GM23338 (cell line): ENCODE results near the gene FRAS1. TPM values are rescaled to one million over a fixed set of nuclear protein-coding genes. Genes with fewer than 3 reads are reported as not detected.

Experiments used
- ATAC-seq: fragments of 200-7000 bp; cut with Tn5 transposase; 3 replicates; pipeline ENCODE4 v1.9.1; 2020
- DNase-seq: peaks from one replicate; pipeline ENCODE4 v3.0.0-alpha.2; 2015; ENCODE audit warnings: low spot score
- H2AFZ ChIP-seq: fragments of 200-600 bp; sonication (generic); 2 replicates; pipeline ENCODE4 v1.8.0; 2016; ENCODE audit warnings: antibody characterized with exemption, mild to moderate bottlenecking, moderate library complexity
- H3F3A ChIP-seq: fragments of 200-600 bp; sonication (generic); replicated peaks from 2 replicates; pipeline ENCODE4 v1.8.0; 2017; ENCODE audit warnings: antibody characterized with exemption, mixed run types, low read depth
- H3K27ac ChIP-seq: fragments of 200-600 bp; sonication (generic); 2 replicates; pipeline ENCODE4 v1.6.1; 2016; ENCODE audit warnings: low read depth
- H3K27me3 ChIP-seq: fragments of 200-600 bp; sonication (generic); 2 replicates; pipeline ENCODE4 v1.8.0; 2016; ENCODE audit warnings: mild to moderate bottlenecking, mixed run types, moderate library complexity; ENCODE audit not compliant: insufficient read depth
- H3K36me3 ChIP-seq: fragments of 200-600 bp; sonication (generic); 2 replicates; pipeline ENCODE4 v1.8.0; 2016; ENCODE audit warnings: mild to moderate bottlenecking; ENCODE audit not compliant: insufficient read depth
- H3K4me1 ChIP-seq: fragments of 200-600 bp; sonication (generic); 2 replicates; pipeline ENCODE4 v1.8.0; 2016; ENCODE audit warnings: mild to moderate bottlenecking, moderate library complexity; ENCODE audit not compliant: insufficient read depth
- H3K4me2 ChIP-seq: fragments of 200-600 bp; sonication (generic); 2 replicates; pipeline ENCODE4 v1.7.1; 2017; ENCODE audit warnings: mixed run types
- H3K4me3 ChIP-seq: fragments of 200-600 bp; sonication (generic); 2 replicates; pipeline ENCODE4 v1.6.1; 2016; ENCODE audit warnings: mixed run types
- H3K79me2 ChIP-seq: fragments of 200-600 bp; sonication (generic); replicated peaks from 2 replicates; pipeline ENCODE4 v1.8.0; 2017; ENCODE audit warnings: mild to moderate bottlenecking; ENCODE audit not compliant: insufficient read depth
- H3K9me2 ChIP-seq: fragments of 200-600 bp; sonication (generic); 2 replicates; pipeline ENCODE4 v1.8.0; 2017; ENCODE audit not compliant: insufficient read depth
- H4K20me1 ChIP-seq: fragments of 200-600 bp; sonication (generic); replicated peaks from 2 replicates; pipeline ENCODE4 v1.8.0; 2017; ENCODE audit warnings: mild to moderate bottlenecking; ENCODE audit not compliant: insufficient read depth
- H3K27ac Mint-ChIP-seq: 2 replicates; pipeline ENCODE4 v1.8.0; 2020; ENCODE audit warnings: inconsistent platforms, mild to moderate bottlenecking, moderate library complexity, mixed read lengths
- H3K27me3 Mint-ChIP-seq: 3 replicates; pipeline ENCODE4 v1.8.0; 2022; ENCODE audit warnings: low read depth, mild to moderate bottlenecking, moderate library complexity, mixed read lengths, inconsistent platforms; ENCODE audit not compliant: insufficient read depth, poor library complexity
- H3K36me3 Mint-ChIP-seq: 3 replicates; pipeline ENCODE4 v1.8.0; 2021; ENCODE audit warnings: low read depth, mild to moderate bottlenecking, inconsistent platforms, moderate library complexity, mixed read lengths
- H3K4me1 Mint-ChIP-seq: 3 replicates; pipeline ENCODE4 v1.8.0; 2020; ENCODE audit warnings: mild to moderate bottlenecking, inconsistent platforms, mixed read lengths
- H3K4me3 Mint-ChIP-seq: 3 replicates; pipeline ENCODE4 v1.8.0; 2021; ENCODE audit warnings: moderate library complexity, mild to moderate bottlenecking, inconsistent platforms, mixed read lengths
- H3K9me3 Mint-ChIP-seq: 3 replicates; pipeline ENCODE4 v1.8.0; 2020; ENCODE audit warnings: moderate library complexity, mild to moderate bottlenecking, inconsistent platforms, mixed read lengths
- POLR2AphosphoS5 ChIP-seq: IDR thresholded peaks from 2 replicates; pipeline ENCODE4 v1.6.1; 2016; ENCODE audit warnings: antibody characterized with exemption, low read depth
- REST ChIP-seq: IDR thresholded peaks from one replicate; pipeline ENCODE4 v1.6.1; 2018; ENCODE audit warnings: antibody characterized with exemption; ENCODE audit not compliant: unreplicated experiment
- ZNF462 ChIP-seq: fragments of 250-450 bp; sonication (Bioruptor Pico); IDR thresholded peaks from 2 replicates; pipeline ENCODE4 v1.5.0; 2020; ENCODE audit warnings: mild to moderate bottlenecking, moderate library complexity
- polyA plus RNA-seq: library from polyadenylated mRNA; unstranded; fragments of >200 nt; fragmentation: Nextera tagmentation; extraction: Ambion mirVana; gene quantifications from 2 replicates; pipeline ENCODE4 v1.2.1, GENCODE V29; 2016
- total RNA-seq: library from RNA; depleted of rRNA; stranded (reverse); fragments of >200 nt; shearing (Covaris generic); gene quantifications from 2 replicates; pipeline ENCODE4 v1.2.3, GENCODE V29; 2014

Gene FRAS1
- total and polyA plus RNA-seq, 2 experiments from 2014 or later: 12.4 to 108 TPM

GRCh38 chr4:78121338-78121904, 64.3 kb downstream of the FRAS1 start:
- H2AFZ ChIP-seq: no peak overlapping the region
- no peaks in the 10 kb centered on the region; the same call in 1 of the 2 replicates for H3K36me3 ChIP-seq
- ATAC-seq (no peak), DNase-seq (no peak)
- TF ChIP-seq POLR2AphosphoS5 (no peak), ZNF462 (no peak), REST (no peak)
- no peak overlapping the region for H3K27ac ChIP-seq
- no peak overlapping the region for H3K4me3 ChIP-seq
- H3K4me2 ChIP-seq: no peak overlapping the region
- H3K27ac Mint-ChIP-seq: no peak overlapping the region
- peaks cover 24% of the 10 kb centered on the region for H3K4me1 Mint-ChIP-seq
- H3K9me2 ChIP-seq: 0 out of 2 replicates have a peak, but pooled peaks cover 2% of the 10 kb centered on the region
- no peaks in the 10 kb centered on the region for H3F3A ChIP-seq
- peaks cover 2% of the 10 kb centered on the region for H3K27me3 Mint-ChIP-seq
- H4K20me1 ChIP-seq: peaks cover 16% of the 10 kb centered on the region
- H3K9me3 Mint-ChIP-seq: peaks cover 45% of the 10 kb centered on the region
- H3K4me3 Mint-ChIP-seq: no peak overlapping the region
- H3K27me3 ChIP-seq: no peaks in the 10 kb centered on the region
- H3K4me1 ChIP-seq: peaks cover 18% of the 10 kb centered on the region
- H3K79me2 ChIP-seq: peaks cover 94% of the 10 kb centered on the region
- peaks cover 58% of the 10 kb centered on the region for H3K36me3 Mint-ChIP-seq
